ENCODE results near the gene NCDN. TPM values are rescaled to one million over a fixed set of nuclear protein-coding genes. Genes with fewer than 3 reads are reported as not detected.

The NCDN gene
- total RNA-seq, 1 donor from 2014 or later: 24.5 TPM

DNA sequence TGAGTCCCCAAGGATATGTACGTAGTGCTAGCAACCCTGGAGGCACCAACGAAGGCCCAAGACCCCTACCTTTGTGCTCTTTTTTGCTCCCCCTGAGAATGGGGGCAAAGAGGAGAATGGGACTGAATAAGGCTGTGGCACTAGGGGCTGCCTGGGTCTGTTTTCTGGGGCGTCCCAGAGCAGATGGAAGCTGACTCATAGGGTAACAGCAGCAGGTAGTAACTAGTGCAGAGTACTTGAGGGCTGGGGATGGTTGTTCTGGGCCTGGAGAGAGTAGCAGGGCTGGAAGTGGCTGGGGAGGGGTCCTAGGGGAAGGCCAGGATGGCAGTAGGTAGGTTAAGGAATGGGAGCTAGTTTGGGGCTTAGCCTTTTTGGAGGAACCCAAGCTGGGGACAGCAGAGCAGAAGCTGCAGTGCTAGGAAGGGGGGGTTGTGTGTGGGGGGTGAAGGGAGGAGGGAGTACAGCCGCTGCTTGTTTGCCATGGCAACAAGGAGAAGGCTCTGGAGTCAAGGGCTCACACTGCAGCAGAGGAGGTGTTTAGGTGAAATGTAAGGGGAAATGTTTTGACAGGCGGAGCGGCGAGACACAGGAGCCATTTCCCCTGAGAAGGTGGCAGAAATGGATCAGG is 1.8 kb downstream of the NCDN start:
- no peaks in the 10 kb centered on the region for H3K36me3 ChIP-seq (ENCODE audit: control insufficient read depth, insufficient read depth, low read length)
- no peaks in the 10 kb centered on the region for H3K27me3 ChIP-seq (ENCODE audit: control insufficient read depth, insufficient read depth, low read length)
- DNase-seq (ENCODE audit: low read depth): no peak
- TF ChIP-seq CTCF (IDR thresholded peaks at IDR 0.05; ENCODE audit: insufficient read depth, low read length, poor library complexity, severe bottlenecking): no peak
- no peak overlapping the region for H3K4me3 ChIP-seq (ENCODE audit: low read depth, low read length)

- Histone ChIP-seq H3K27me3 (ENCODE audit: control insufficient read depth, insufficient read depth, low read length) (no peaks in the 10 kb centered on the region), H3K4me3 (ENCODE audit: low read depth, low read length) (no peak overlapping the region), H3K36me3 (ENCODE audit: control insufficient read depth, insufficient read depth, low read length) (no peaks in the 10 kb centered on the region)
- TF ChIP-seq CTCF (IDR thresholded peaks at IDR 0.05; ENCODE audit: insufficient read depth, low read length, poor library complexity, severe bottlenecking): no peak
- no peak for DNase-seq (ENCODE audit: low read depth)
These were observed 2.9 kb downstream of the NCDN start for GRCh38 chr1:35560256-35561225.

DNA sequence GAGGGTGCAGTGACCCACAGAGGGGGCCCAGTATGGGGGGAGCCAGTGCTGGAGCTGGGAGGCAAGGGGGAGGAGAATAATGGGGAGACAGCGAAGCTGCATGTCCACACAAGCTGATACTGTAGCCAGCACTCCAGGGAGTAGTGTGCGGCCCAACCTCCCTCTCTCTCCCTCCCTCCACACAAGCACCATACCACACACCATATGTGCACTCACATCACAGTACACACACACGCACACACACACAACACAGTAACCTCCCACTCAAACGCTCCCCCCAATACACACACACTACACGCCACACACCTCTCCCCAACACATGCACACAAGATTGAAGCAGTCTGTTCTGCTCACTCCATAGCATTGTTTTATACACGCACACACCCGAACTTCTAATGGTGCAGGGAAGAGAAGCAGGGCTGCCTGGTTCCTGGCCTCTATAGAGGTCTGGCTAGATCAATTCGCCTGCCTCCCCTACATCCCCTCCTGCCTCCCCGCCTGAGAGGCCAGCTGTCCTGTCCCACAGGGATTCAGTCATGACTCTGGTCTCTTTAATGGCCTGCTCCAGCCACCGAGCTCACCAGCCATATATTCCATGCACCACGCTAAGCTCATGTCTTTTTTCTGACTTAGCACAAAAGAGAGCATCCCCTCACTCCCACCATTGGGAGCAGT is 3.8 kb downstream of the NCDN start:
- Histone ChIP-seq H3K4me3 (ENCODE audit: low read depth, low read length) (no peak overlapping the region), H3K27me3 (ENCODE audit: control insufficient read depth, insufficient read depth, low read length) (no peaks in the 10 kb centered on the region), H3K36me3 (ENCODE audit: control insufficient read depth, insufficient read depth, low read length) (no peaks in the 10 kb centered on the region)
- no peak for TF ChIP-seq CTCF (IDR thresholded peaks at IDR 0.05; ENCODE audit: insufficient read depth, low read length, poor library complexity, severe bottlenecking)
- no peak for DNase-seq (ENCODE audit: low read depth)

DNA sequence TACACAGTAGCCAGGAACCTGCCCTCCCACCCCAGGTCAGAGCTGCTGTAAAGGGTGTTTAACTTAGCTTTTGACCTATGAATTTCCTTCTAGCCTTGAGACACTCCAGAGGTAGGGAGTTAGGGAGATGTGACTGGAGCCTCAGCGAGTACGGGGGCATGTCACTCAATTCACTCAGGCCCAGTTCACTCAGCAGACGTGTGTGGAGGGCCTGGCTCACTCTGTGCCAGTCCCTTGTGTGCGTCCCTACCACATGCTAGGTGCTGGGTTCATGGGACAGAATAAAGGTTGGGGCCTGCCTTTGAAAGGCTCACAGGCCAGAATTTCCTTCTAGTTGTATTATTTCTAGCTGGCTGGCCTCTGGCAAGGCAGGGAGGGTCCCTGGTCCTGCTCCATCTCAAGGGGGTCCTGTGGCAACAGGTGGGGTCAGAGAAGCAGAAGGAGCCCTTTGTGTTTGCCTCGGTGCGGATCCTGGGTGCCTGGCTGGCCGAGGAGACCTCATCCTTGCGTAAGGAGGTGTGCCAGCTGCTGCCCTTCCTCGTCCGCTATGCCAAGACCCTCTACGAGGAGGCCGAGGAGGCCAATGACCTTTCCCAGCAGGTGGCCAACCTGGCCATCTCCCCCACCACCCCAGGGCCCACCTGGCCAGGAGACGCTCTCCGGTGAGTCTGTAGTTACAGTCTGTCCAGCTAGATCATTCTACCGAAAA is 4.5 kb downstream of the NCDN start:
- H3K27me3 ChIP-seq (ENCODE audit: control insufficient read depth, insufficient read depth, low read length): no peaks in the 10 kb centered on the region
- TF ChIP-seq CTCF (IDR thresholded peaks at IDR 0.05; ENCODE audit: insufficient read depth, low read length, poor library complexity, severe bottlenecking): no peak

DNA sequence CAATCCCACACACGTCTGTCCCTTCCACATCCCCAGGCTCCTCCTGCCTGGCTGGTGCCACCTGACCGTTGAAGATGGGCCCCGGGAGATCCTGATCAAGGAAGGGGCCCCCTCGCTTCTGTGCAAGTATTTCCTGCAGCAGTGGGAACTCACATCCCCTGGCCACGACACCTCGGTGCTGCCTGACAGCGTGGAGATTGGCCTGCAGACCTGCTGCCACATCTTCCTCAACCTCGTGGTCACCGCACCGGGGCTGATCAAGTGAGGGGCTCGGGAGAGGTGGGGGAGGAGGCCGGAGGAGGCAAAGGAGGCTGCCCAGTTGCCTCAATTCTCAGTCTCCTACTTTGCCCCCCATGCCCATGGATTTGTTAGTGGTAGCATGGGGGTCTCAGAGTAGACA is 5.6 kb downstream of the NCDN start:
- H3K36me3 ChIP-seq (ENCODE audit: control insufficient read depth, insufficient read depth, low read length): no peaks in the 10 kb centered on the region
- no peak for TF ChIP-seq CTCF (IDR thresholded peaks at IDR 0.05; ENCODE audit: insufficient read depth, low read length, poor library complexity, severe bottlenecking)
- H3K4me3 ChIP-seq (ENCODE audit: low read depth, low read length): no peak overlapping the region
- no peak for DNase-seq (ENCODE audit: low read depth)
- H3K27me3 ChIP-seq (ENCODE audit: control insufficient read depth, insufficient read depth, low read length): no peaks in the 10 kb centered on the region

More for the DNA sequence above, 4.5 kb downstream of the NCDN start:
- Histone ChIP-seq H3K36me3 (ENCODE audit: control insufficient read depth, insufficient read depth, low read length) (no peaks in the 10 kb centered on the region), H3K4me3 (ENCODE audit: low read depth, low read length) (no peak overlapping the region)
- no peak for DNase-seq (ENCODE audit: low read depth)
